Testis (tissue), 2 donors: Measurements from ENCODE around the gene WWC2.

Source experiments
- CTCF ChIP-seq, 3 experiments: fragments of 450-650 bp in 2 of 3; fragments of 200-600 bp in 1 of 3; sonication (generic) in 1 of 3; IDR thresholded peaks; one replicate each; pipeline ENCODE4 v1.5.1; 2016 to 2019; ENCODE audit warnings: antibody characterized with exemption in 3 of 3, mild to moderate bottlenecking in 2 of 3, moderate library complexity in 1 of 3
- POLR2A ChIP-seq: fragments of 450-650 bp; IDR thresholded peaks from one replicate; pipeline ENCODE4 v1.6.1; 2017; ENCODE audit warnings: antibody characterized with exemption, mild to moderate bottlenecking, moderate library complexity

DNA sequence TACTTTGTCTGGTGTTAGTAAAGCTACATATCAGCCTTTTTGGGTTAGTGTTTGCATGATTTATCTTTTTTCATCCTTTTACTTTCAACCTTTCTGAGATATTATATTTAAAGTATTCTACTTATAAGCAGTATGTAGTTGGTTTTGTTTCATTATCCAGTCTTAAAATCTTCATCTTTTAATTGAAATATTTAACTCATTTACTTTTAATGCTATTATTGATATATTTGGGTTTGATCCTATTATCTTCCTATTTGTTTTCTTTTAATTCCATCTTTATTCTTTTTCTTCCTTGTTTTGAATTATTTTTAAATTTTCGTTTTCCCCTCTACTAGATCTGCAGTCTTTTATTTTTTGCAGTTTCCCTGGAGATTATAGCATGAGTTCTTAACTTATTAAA is 177.0 kb downstream of the WWC2 start:
- TF ChIP-seq CTCF (IDR thresholded peaks at IDR 0.05) (no peak), POLR2A (no peak)
